ENCODE results near the gene SP3. TPM values are rescaled to one million over a fixed set of nuclear protein-coding genes. Genes with fewer than 3 reads are reported as not detected.

Gene SP3
- total RNA-seq, 2 donors from 2014 or later, result 33.2 to 45.0 TPM

- Histone ChIP-seq H3K9me3 (no peaks in the 10 kb centered on the region), H3K4me3 (no peak overlapping the region), H3K27me3 (no peaks in the 10 kb centered on the region), H3K4me1 (peaks cover 0 to 43% of the 10 kb centered on the region in 2 donors), H3K27ac (no peak overlapping the region), H3K36me3 (no peaks in the 10 kb centered on the region)
- TF ChIP-seq CTCF (IDR thresholded peaks at IDR 0.05), result no peak
- DNase-seq (ENCODE audit: low spot score), result no peak
Observed at GRCh38 chr2:173999724-174000123, 34.6 kb upstream of the SP3 start.

GRCh38 chr2:173999272-173999671 is 34.1 kb upstream of the SP3 start:
- Histone ChIP-seq H3K9me3 (no peaks in the 10 kb centered on the region), H3K36me3 (no peaks in the 10 kb centered on the region), H3K27ac (peak overlapping the region; percentile 8 to 32), H3K27me3 (no peaks in the 10 kb centered on the region), H3K4me1 (peaks cover 0 to 38% of the 10 kb centered on the region in 2 donors), H3K4me3 (no peak overlapping the region)
- no peak for TF ChIP-seq CTCF (IDR thresholded peaks at IDR 0.05)
- no peak for DNase-seq (ENCODE audit: low spot score)

- H3K4me1 ChIP-seq, result peaks cover 0 to 32% of the 10 kb centered on the region in 2 donors
- DNase-seq (ENCODE audit: low spot score), result no peak
- H3K27ac ChIP-seq, result peak overlapping the region in 1 of 2 donors; percentile 8
Observed at GRCh38 chr2:173998386-173998785, 33.2 kb upstream of the SP3 start.

GRCh38 chr2:173997753-173998152 is 32.6 kb upstream of the SP3 start:
- no peak overlapping the region for H3K4me3 ChIP-seq
- H3K27ac ChIP-seq, result peak overlapping the region; percentile 38 to 49
- H3K4me1 ChIP-seq, result peaks cover 0 to 33% of the 10 kb centered on the region in 2 donors

More at GRCh38 chr2:173998386-173998785, 33.2 kb upstream of the SP3 start:
- no peaks in the 10 kb centered on the region for H3K27me3 ChIP-seq
- no peak for TF ChIP-seq CTCF (IDR thresholded peaks at IDR 0.05)
- H3K4me3 ChIP-seq, result no peak overlapping the region
- H3K36me3 ChIP-seq, result no peaks in the 10 kb centered on the region
- H3K9me3 ChIP-seq, result no peaks in the 10 kb centered on the region

GRCh38 chr2:173997269-173997668 is 32.1 kb upstream of the SP3 start:
- no peak for TF ChIP-seq CTCF (IDR thresholded peaks at IDR 0.05)

More at GRCh38 chr2:173997753-173998152, 32.6 kb upstream of the SP3 start:
- no peaks in the 10 kb centered on the region for H3K27me3 ChIP-seq
- no peak for DNase-seq (ENCODE audit: low spot score)
- TF ChIP-seq CTCF (IDR thresholded peaks at IDR 0.05), result no peak
- H3K36me3 ChIP-seq, result no peaks in the 10 kb centered on the region
- H3K9me3 ChIP-seq, result no peaks in the 10 kb centered on the region

GRCh38 chr2:173996766-173997165 is 31.6 kb upstream of the SP3 start:
- Histone ChIP-seq H3K9me3 (no peaks in the 10 kb centered on the region), H3K4me3 (no peak overlapping the region), H3K27ac (peak overlapping the region; percentile 18 to 49), H3K27me3 (no peaks in the 10 kb centered on the region), H3K4me1 (peaks cover 0 to 43% of the 10 kb centered on the region in 2 donors), H3K36me3 (no peaks in the 10 kb centered on the region)
- no peak for TF ChIP-seq CTCF (IDR thresholded peaks at IDR 0.05)
- DNase-seq (ENCODE audit: low spot score), result no peak

More at GRCh38 chr2:173997269-173997668, 32.1 kb upstream of the SP3 start:
- no peaks in the 10 kb centered on the region for H3K9me3 ChIP-seq
- H3K4me1 ChIP-seq, result peaks cover 0 to 38% of the 10 kb centered on the region in 2 donors
- peak overlapping the region; percentile 38 to 49 for H3K27ac ChIP-seq
- H3K27me3 ChIP-seq, result no peaks in the 10 kb centered on the region
- H3K36me3 ChIP-seq, result no peaks in the 10 kb centered on the region
- peak; percentile 95 for DNase-seq (ENCODE audit: low spot score)
- H3K4me3 ChIP-seq, result no peak overlapping the region

Data from right atrium auricular region (tissue), 2 donors.